Endodermal cell (in vitro differentiated cells): Measurements from ENCODE around the gene GBF1. TPM values are rescaled to one million over a fixed set of nuclear protein-coding genes. Genes with fewer than 3 reads are reported as not detected.

Source experiments
- DNase-seq: peaks from one replicate; pipeline ENCODE4 v3.0.0-alpha.2; 2017
- H3K27ac ChIP-seq: 2 replicates; pipeline ENCODE4 v1.5.1; 2013; ENCODE audit warnings: mild to moderate bottlenecking, low read depth, low read length, moderate library complexity
- H3K27me3 ChIP-seq: 2 replicates; pipeline ENCODE4 v1.6.1; 2013; ENCODE audit warnings: mild to moderate bottlenecking, low read length, moderate library complexity; ENCODE audit not compliant: insufficient read depth, control insufficient read depth, poor library complexity, severe bottlenecking
- H3K36me3 ChIP-seq: 2 replicates; pipeline ENCODE4 v1.7.0; 2013; ENCODE audit warnings: mild to moderate bottlenecking, low read length, moderate library complexity; ENCODE audit not compliant: control insufficient read depth, insufficient read depth
- H3K4me1 ChIP-seq: one replicate; pipeline ENCODE4 v1.7.0; 2013; ENCODE audit warnings: low read length; ENCODE audit not compliant: control insufficient read depth, insufficient read depth
- H3K4me3 ChIP-seq: 2 replicates; pipeline ENCODE4 v1.5.1; 2013; ENCODE audit warnings: mild to moderate bottlenecking, low read length, moderate library complexity
- H3K9ac ChIP-seq: 2 replicates; pipeline ENCODE4 v1.6.1; 2013; ENCODE audit warnings: mild to moderate bottlenecking, low read length, moderate library complexity; ENCODE audit not compliant: poor library complexity, severe bottlenecking; ENCODE audit errors: extremely low read depth
- H3K9me3 ChIP-seq: 2 replicates; pipeline ENCODE4 v1.6.1; 2013; ENCODE audit warnings: mild to moderate bottlenecking, low read length, moderate library complexity; ENCODE audit not compliant: control insufficient read depth
- H3K27ac Mint-ChIP-seq: 2 replicates; pipeline ENCODE4 v1.8.0; 2020; ENCODE audit warnings: mixed read lengths
- H3K27me3 Mint-ChIP-seq: 2 replicates; pipeline ENCODE4 v1.8.0; 2021; ENCODE audit warnings: mild to moderate bottlenecking, mixed read lengths; ENCODE audit not compliant: insufficient read depth
- H3K36me3 Mint-ChIP-seq: 2 replicates; pipeline ENCODE4 v1.8.0; 2020; ENCODE audit warnings: low read depth, mixed read lengths
- H3K4me1 Mint-ChIP-seq: 2 replicates; pipeline ENCODE4 v1.8.0; 2020; ENCODE audit warnings: mixed read lengths
- H3K4me3 Mint-ChIP-seq: 2 replicates; pipeline ENCODE4 v1.8.0; 2020; ENCODE audit warnings: mild to moderate bottlenecking, moderate library complexity, mixed read lengths
- H3K9me3 Mint-ChIP-seq: 2 replicates; pipeline ENCODE4 v1.8.0; 2020; ENCODE audit warnings: mild to moderate bottlenecking, mixed read lengths
- WGBS, 2 experiments: methylation state at CpG; one replicate each; pipeline versions ENCODE4 v1.1.5 to v1.1.7; 2013; ENCODE audit warnings: missing lambda C conversion rate in 2 of 2, mixed read lengths in 1 of 2; ENCODE audit not compliant: insufficient coverage in 1 of 2, insufficient read length in 1 of 2; 5-methylcytosine and 5-hydroxymethylcytosine counted together
- total RNA-seq, 2 donors: library from RNA; stranded (reverse); fragmentation: NEBNext Ultra II Directional in 1 of 2; extraction: Animal tissue kit (Norgen Biotek cat#: 25700) in 1 of 2; gene quantifications; 2 replicates in 1 of 2; 3 replicates in 1 of 2; pipeline ENCODE4 v1.2.1, GENCODE V29; 2021
- TF ChIP-seq, protein P1 (sequence below): fragments of 200-600 bp; sonication (generic); conservative IDR thresholded peaks from 2 replicates; pipeline ENCODE4 v1.5.0; 2021; ENCODE audit warnings: antibody characterized with exemption, mild to moderate bottlenecking

The GBF1 gene
- total RNA-seq, 2 donors from 2014 or later = 31.1 to 31.4 TPM

DNA sequence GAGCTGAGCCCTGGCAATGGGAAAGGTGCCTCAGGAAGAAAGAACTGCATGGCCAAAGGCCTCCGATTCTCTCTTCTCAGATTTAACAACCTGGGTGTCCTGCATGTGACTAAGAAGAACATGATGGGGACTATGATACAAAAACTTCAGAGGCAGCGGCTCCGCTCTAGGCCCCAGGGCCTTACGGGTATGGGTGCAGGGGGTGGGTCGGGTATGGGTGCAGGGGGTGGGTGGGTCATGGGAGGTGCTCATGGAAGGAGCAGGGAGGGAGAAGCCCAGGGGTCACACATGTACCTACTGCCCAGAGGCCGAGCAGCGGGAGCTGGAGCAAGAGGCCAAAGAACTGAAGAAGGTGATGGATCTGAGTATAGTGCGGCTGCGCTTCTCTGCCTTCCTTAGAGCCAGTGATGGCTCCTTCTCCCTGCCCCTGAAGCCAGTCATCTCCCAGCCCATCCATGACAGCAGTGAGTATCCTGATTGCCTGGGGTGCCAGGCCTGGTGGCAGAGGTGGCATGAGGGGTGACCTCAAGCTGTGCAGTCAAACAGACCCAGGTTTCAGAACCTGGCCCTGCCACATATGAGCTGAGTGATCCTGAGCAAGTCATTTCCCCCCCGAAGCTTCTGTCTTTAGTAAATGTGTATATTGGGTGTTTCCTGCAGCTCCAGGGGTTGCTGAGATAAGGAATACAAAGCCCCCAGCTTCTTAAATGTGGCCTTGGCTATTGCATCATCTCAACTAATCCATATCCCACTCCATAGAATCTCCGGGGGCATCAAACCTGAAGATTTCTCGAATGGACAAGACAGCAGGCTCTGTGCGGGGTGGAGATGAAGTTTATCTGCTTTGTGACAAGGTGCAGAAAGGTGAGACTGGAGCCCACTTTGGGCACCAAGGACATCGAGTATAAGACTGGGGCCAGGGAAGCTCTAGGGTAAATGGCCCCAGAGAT is 152.2 kb downstream of the GBF1 start:
- Histone ChIP-seq H3K27ac (no peak overlapping the region), H3K9ac (no peak overlapping the region), H3K27me3 (peaks cover 7% of the 10 kb centered on the region), H3K4me3 (no peak overlapping the region), H3K36me3 (peaks cover 25% of the 10 kb centered on the region), H3K9me3 (no peaks in the 10 kb centered on the region), H3K4me1 (peaks cover 7% of the 10 kb centered on the region)
- TF ChIP-seq, protein P1, sequence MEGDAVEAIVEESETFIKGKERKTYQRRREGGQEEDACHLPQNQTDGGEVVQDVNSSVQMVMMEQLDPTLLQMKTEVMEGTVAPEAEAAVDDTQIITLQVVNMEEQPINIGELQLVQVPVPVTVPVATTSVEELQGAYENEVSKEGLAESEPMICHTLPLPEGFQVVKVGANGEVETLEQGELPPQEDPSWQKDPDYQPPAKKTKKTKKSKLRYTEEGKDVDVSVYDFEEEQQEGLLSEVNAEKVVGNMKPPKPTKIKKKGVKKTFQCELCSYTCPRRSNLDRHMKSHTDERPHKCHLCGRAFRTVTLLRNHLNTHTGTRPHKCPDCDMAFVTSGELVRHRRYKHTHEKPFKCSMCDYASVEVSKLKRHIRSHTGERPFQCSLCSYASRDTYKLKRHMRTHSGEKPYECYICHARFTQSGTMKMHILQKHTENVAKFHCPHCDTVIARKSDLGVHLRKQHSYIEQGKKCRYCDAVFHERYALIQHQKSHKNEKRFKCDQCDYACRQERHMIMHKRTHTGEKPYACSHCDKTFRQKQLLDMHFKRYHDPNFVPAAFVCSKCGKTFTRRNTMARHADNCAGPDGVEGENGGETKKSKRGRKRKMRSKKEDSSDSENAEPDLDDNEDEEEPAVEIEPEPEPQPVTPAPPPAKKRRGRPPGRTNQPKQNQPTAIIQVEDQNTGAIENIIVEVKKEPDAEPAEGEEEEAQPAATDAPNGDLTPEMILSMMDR = no peak
- WGBS, 2 experiments = 93 to 95% methylated on average over 4 to 14 of the region's 14 CpGs
- Mint-ChIP-seq H3K27me3 (peaks cover 22% of the 10 kb centered on the region), H3K4me1 (peaks cover 17% of the 10 kb centered on the region), H3K36me3 (peaks cover 23% of the 10 kb centered on the region), H3K4me3 (no peak overlapping the region), H3K27ac (no peak overlapping the region), H3K9me3 (no peaks in the 10 kb centered on the region)
- no peak for DNase-seq

DNA sequence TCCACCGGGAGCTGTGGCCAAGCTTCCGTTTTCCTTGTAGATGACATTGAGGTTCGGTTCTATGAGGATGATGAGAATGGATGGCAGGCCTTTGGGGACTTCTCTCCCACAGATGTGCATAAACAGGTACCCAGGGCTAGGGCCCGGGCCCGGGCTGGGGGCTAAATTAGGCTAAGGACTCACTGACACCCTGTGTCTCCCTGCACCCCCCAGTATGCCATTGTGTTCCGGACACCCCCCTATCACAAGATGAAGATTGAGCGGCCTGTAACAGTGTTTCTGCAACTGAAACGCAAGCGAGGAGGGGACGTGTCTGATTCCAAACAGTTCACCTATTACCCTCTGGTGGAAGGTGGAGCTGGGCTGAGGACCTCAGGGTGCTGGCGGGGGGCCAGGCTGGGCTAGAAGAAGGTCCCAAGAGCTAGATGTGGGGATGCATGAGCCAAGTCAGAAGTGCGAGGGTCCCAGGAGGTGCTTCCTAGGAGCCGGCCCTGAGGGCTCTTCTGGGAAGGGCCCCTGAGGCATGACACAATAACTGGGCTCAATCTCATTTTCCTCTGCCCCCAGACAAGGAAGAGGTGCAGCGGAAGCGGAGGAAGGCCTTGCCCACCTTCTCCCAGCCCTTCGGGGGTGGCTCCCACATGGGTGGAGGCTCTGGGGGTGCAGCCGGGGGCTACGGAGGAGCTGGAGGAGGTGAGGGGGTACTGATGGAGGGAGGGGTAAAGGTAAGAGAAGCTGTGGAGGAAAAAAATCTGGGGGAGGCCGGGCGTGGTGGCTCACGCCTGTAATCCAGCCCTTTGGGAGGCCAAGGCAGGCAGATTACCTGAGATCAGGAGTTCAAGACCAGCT is 153.1 kb downstream of the GBF1 start:
- Mint-ChIP-seq H3K27ac (no peak overlapping the region), H3K9me3 (no peaks in the 10 kb centered on the region), H3K4me1 (peaks cover 13% of the 10 kb centered on the region), H3K4me3 (peak overlapping the region; percentile 42), H3K27me3 (peaks cover 14% of the 10 kb centered on the region), H3K36me3 (peaks cover 23% of the 10 kb centered on the region)
- TF ChIP-seq, protein P1 = no peak
- DNase-seq = no peak
- H3K36me3 ChIP-seq = peaks cover 25% of the 10 kb centered on the region
- no peaks in the 10 kb centered on the region for H3K9me3 ChIP-seq
- peaks cover 7% of the 10 kb centered on the region for H3K4me1 ChIP-seq
- H3K27me3 ChIP-seq = no peaks in the 10 kb centered on the region
- 92 to 97% methylated on average over 10 to 21 of the region's 21 CpGs for WGBS, 2 experiments
- no peak overlapping the region for H3K9ac ChIP-seq
- no peak overlapping the region for H3K27ac ChIP-seq
- no peak overlapping the region for H3K4me3 ChIP-seq

DNA sequence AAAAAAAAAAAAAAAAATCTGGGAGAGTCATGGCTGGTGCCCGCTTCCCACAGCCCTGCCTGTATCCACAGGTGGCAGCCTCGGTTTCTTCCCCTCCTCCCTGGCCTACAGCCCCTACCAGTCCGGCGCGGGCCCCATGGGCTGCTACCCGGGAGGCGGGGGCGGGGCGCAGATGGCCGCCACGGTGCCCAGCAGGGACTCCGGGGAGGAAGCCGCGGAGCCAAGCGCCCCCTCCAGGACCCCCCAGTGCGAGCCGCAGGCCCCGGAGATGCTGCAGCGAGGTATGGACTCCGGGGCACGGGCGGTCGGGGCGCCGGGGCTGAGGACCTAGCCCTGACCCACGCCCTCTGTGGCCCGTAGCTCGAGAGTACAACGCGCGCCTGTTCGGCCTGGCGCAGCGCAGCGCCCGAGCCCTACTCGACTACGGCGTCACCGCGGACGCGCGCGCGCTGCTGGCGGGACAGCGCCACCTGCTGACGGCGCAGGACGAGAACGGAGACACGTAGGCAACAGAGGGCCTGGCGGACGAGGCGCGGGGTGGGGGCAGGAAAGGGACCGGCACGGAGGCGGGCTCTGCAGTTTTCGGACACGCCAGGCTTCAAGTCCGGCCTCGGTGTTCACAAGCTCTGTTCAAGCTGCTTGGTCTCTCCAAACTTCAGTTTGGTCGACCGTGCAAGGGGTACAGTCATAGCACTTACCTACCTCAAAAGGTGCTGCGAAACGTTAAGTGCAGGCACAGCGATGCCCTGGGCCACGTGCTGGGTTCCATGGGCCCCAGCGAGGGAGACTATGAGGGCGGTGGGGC is 154.1 kb downstream of the GBF1 start:
- Histone ChIP-seq H3K36me3 (peaks cover 25% of the 10 kb centered on the region), H3K9me3 (no peaks in the 10 kb centered on the region), H3K9ac (no peak overlapping the region), H3K4me1 (peaks cover 7% of the 10 kb centered on the region), H3K27ac (no peak overlapping the region), H3K4me3 (peak overlapping the region; percentile 60), H3K27me3 (no peaks in the 10 kb centered on the region)
- Mint-ChIP-seq H3K27me3 (peaks cover 10% of the 10 kb centered on the region), H3K4me1 (peaks cover 12% of the 10 kb centered on the region), H3K4me3 (peak overlapping the region; percentile 42), H3K27ac (no peak overlapping the region), H3K9me3 (no peaks in the 10 kb centered on the region), H3K36me3 (peaks cover 23% of the 10 kb centered on the region)
- peak; percentile 95 for DNase-seq
- TF ChIP-seq, protein P1 = peak; percentile 98
- 7 to 12% methylated on average over 38 to 72 of the region's 72 CpGs for WGBS, 2 experiments
